ENCODE measurements around the gene LGALS12.

Gene LGALS12

DNA sequence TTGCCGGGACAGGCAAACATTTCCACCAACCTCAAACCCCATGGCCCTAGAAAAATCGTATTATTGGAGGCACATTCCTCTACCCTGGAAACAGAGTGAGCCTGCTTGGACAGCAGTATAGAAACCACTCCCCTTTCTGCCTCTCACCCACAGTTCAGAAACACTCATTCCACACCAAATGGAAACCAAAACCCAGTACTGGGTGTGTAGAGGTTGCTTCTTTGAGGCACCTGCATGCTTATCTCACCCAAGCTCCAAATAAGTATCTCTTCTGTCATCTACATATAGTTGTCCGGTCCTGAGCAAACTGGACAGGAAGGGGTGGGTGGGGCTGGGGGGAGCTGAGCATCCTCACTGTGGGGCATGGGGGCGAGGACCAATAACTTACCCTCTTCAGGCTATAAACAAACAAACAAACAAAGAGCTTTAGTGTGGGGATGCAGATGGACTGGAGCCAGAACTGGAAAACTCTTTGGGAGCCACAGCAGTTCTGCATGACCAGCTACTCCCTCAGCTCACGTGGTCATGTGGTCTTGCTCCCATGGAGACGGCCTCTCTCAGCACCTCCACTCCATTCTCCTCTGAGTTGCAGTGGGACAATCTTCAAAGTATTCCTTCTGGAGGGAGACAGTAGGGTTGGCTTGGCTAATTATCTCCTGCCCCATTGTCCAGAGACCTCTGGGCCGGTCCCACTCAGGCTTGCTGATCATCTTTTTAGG lies 58.3 kb downstream of the LGALS12 start:
- no peak overlapping the region for H3K9ac ChIP-seq (ENCODE audit: low read length)
- DNase-seq (ENCODE audit: low read depth), result no peak
- no peaks in the 10 kb centered on the region for H3K9me3 ChIP-seq (ENCODE audit: control insufficient read depth, low read length)
- peaks cover 7% of the 10 kb centered on the region for H3K27me3 ChIP-seq (replicated peaks; ENCODE audit: control insufficient read depth, insufficient read depth, low read length)
- H3K4me1 ChIP-seq (ENCODE audit: control insufficient read depth, insufficient read depth, low read length), result peaks cover 19% of the 10 kb centered on the region
- no peaks in the 10 kb centered on the region for H3K36me3 ChIP-seq (ENCODE audit: control insufficient read depth, insufficient read depth, low read length, severe bottlenecking)
- H3K4me3 ChIP-seq (ENCODE audit: low read length), result no peak overlapping the region

DNA sequence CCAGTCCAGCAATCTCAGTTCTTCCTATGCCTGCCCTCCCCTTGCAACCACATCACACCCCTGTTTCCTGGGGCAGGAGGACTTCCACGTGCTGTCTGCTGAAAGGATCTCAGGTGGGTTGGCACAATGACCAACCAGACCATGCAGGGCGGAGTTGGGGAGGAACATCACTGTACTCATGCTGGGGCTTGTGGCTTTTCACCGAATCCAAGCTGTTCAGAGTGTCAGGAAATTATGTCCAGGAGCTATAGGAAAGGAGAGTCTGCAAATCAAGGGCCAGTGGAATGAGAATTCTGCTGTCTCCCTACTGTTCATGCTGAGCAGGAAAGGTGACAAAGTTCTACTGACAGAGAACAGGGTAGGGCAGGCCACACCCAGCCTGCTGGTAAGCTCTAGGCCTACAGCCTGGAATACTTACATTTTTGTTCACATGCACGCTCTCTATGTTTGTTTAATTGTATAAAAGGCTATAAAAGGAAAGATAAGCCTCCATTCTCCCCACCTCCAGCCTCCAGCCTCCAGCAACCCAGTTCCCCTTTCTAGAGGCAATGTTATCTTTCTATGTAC lies 59.0 kb downstream of the LGALS12 start:
- H3K4me3 ChIP-seq (ENCODE audit: low read length), result no peak overlapping the region
- H3K9me3 ChIP-seq (ENCODE audit: control insufficient read depth, low read length), result no peaks in the 10 kb centered on the region
- H3K36me3 ChIP-seq (ENCODE audit: control insufficient read depth, insufficient read depth, low read length, severe bottlenecking), result no peaks in the 10 kb centered on the region
- no peak overlapping the region for H3K9ac ChIP-seq (ENCODE audit: low read length)
- no peak for DNase-seq (ENCODE audit: low read depth)
- peaks cover 19% of the 10 kb centered on the region for H3K4me1 ChIP-seq (ENCODE audit: control insufficient read depth, insufficient read depth, low read length)
- peaks cover 4% of the 10 kb centered on the region for H3K27me3 ChIP-seq (replicated peaks; ENCODE audit: control insufficient read depth, insufficient read depth, low read length)
